Right kidney (tissue), 1 donor: ENCODE results near the gene RIPPLY1.
"Not testable (repeated sequence)": the region's sequence is repeated elsewhere in the genome, so short reads cannot be mapped to it uniquely, and the experiment has no call there.

ENCODE experiments used
- DNase-seq: peaks from one replicate; pipeline ENCODE4 v3.0.0-alpha.2; 2016

Gene RIPPLY1

DNA sequence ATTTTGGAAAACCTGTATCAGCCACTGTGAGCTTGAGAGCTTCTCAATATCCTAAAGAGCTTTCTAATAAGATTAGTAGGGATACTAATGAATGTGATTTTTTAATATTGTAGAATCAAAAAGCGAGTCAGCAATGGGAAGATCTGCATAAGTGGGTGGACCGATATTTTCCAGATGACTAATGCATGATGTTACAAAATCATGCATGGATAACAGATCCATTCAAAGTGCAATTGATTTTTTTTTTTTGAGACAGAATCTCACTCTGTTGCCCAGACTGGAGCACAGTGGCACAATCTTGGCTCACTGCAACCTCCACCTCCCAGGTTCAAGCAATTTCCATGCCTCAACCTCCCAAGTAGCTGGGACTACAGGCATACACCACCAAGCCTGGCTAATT is 9.7 kb upstream of the RIPPLY1 start:
- no peak for DNase-seq

DNA sequence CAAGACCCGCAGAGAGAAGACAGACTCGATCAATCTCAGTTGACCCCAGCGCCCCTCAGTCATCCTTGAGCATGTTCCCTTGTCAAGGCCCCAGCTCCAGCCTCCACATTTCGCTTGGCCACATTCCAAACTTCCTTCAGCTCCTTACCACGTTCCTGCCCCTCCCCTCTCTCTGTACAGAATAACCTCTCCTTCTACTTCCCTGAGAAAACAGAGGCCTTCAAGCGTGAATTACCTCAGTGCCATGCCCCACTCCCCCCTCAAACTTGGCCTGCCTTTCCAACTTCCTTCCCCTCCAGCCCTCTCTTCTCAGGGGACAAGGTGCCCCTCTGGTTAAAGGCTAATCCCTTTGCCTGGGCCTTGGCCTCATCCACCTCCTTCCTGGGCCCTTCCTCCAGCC is 3.2 kb upstream of the RIPPLY1 start:
- peak; percentile 41 for DNase-seq

DNA sequence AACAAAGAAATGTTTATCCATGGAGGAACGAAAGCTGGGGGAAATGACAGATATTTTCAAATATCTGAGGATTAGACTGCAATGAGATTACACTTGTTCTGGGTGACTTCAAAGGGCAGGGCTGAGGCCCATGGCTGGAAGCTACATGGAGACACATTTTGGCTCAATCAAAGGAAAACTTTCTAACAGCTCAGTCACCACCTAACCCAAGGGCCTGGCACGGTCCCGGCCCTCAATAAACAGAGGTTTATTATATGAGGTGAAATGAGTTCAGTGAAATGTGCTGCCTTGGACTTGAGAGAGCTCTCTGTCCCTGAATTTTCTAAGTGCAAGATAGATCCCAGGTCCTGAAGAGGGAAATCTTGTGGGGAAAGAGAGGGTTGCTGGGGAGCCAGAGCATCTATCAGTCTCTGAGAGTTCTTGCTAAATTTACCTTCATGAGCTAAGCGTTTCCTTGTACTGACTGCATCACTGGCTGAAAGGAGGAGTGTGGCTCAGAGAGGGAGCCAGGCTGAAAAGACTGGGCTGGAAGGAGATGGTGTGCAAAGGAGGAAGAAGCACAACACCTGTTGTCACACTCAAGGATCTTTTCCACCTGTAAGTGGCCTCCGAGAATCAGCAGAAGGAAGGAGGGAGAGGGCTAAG is 2.0 kb upstream of the RIPPLY1 start:
- no peak for DNase-seq

GRCh38 chrX:106903856-106904528 is 851 bp upstream of the RIPPLY1 start:
- DNase-seq = no peak

DNA sequence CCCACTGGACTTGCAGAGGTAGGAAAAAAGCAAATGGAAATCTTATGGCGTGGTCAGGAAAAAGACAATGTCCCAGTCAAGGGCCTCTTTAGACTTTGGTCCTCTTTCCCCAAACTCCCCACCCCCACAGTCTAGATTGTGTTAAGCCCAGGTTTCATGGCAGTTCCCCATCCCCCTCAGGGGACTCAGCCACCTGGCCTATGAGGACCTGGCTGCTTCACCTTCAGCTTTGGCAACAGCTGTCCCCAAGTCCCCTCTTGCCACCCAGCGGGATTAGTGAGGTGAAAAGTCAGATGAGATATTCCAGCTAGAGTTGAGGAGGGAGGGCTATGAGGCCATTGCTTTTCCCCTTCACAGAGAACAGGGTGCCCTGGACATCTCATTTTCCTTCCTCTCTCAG is 457 bp downstream of the RIPPLY1 start:
- DNase-seq = no peak

DNA sequence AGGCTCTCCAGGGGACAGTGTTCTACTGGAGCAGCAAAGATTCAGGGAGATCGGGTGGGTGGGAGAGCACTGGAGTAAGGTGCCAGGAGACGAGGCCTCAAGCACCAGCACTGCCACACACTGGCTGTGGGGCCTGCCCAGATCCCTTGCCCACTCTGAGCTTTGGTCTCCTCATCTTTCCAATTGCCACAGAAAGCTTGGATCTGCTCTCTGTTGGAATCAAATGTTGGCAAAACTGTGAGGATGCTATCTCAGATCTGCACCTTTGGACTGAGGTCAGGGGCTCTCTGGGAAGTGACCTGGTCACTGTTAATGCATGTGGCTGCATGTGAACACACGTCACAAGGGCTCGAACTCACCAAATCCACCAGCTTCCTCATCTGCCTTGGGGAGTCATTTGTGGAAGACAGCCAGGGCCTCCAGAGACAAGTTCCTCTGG is 1.3 kb downstream of the RIPPLY1 start:
- DNase-seq = no peak

GRCh38 chrX:106901341-106901740 is 1.8 kb downstream of the RIPPLY1 start:
- no peak for DNase-seq

GRCh38 chrX:106899841-106900240 is 3.3 kb downstream of the RIPPLY1 start:
- no peak for DNase-seq

GRCh38 chrX:106899276-106899675 is 3.9 kb downstream of the RIPPLY1 start:
- no peak for DNase-seq

- no peak for DNase-seq
These were observed 4.7 kb downstream of the RIPPLY1 start for GRCh38 chrX:106898462-106898861.

GRCh38 chrX:106897259-106897658 is 5.9 kb downstream of the RIPPLY1 start:
- DNase-seq = no peak

- DNase-seq = no peak
These were observed 8.1 kb downstream of the RIPPLY1 start for GRCh38 chrX:106894978-106895452.

GRCh38 chrX:106894392-106894909 is 8.7 kb downstream of the RIPPLY1 start:
- peak; percentile 31 for DNase-seq

DNA sequence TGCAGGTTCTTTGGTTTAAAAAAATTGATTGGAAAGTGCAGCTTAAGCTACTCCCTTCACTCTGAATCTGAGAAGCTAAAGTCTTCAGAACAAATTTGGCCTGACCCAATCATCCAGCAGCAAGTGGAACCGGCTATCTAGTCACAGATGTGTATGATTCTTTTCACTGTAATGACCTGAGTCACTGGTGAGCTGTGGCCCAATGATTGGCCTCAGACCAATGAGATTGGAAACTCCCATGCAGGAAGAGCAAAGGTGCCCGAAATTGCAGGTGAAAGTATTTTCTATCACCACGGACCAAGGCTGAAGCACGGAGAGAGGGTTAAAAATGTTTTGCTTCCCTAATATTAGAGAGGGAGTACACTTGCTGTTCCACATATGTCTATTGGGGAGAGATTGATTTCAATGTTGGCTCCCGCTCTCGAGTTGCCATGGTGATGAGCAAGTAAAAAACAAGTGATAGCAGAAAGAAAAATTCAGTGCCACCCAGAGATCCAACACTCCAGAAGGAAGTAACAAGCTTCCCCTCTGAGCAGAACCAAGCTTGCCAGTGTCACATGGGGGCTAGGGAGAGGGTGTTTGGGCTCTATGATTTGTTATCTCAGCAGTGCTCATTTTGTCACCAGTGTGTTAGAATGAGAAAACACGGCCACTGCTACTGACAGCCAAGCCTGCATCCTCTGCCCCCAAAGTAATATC is 11.2 kb downstream of the RIPPLY1 start:
- DNase-seq = no peak

DNA sequence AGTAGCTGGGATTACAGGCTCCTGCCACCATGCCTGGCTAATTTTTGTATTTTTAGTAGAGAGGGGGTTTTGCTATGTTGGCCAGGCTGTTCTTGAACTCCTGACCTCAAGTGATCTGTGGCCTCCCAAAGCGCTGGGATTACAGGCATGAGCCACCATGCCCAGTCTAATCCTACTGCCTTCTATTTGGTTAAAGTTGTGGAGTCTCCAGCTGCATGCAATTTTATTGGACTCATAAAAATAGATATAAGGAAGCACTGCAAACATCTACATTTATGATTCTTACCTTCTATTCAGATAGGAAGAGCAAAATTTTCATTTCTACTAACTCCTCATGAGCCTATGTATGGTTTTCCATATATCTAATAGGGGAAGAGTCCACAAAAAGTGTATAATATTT is 13.7 kb downstream of the RIPPLY1 start:
- no peak for DNase-seq

DNA sequence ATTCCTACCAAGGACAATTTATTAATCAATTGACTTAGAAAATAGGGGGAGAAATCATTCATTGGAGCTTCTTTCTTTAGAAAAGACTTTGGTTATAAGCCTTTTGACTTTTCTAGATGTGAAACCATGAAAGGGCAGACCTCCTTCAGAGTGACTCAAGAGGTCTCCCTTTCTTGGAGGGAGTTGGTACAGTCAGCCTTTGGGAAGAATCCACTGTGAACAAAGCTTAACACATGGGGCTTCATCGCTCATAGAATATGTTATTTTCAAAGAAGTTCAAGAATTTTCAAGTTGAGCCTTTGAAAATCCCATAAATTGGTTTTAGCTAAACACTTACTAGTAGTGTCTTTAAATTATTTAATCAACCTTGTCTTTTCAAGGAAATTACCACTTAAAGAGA is 28.0 kb downstream of the RIPPLY1 start:
- DNase-seq = no peak

DNA sequence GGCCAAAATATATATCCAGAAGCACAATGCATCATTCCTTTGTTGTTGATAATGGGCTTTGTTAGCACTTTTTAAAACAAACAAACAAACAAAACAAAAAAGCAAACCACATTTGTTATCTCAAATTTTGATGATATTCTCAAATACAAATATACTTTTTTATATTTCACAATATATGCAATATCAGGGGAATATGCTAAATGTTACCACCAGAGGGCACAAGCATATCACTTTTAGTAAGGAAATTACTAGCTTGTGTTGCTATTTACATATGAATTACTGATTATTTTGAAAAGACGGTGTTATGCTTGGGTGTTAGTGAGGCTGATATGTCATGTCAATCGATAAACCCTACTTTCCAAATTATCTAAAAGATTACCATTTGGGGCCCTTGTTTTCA is 29.1 kb downstream of the RIPPLY1 start:
- DNase-seq = no peak

DNA sequence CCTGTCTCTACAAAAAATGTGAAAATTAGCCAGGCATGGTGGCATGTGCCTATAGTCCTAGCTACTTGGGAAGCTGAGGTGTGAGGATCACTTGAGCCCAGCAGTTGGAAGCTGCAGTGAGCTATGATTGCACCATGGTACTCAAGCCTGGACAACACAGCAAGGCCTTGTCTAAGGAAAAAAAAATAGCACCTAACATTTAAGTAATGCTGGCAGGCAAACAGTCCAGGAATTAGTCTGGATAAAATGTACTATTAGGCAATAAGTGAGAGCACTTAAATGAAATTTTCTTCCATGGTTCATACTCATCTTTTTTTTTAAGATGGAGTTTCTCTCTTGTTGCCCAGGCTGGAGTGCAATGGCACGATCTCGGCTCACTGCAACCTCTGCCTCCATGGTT is 30.3 kb downstream of the RIPPLY1 start:
- DNase-seq = not testable (repeated sequence)

DNA sequence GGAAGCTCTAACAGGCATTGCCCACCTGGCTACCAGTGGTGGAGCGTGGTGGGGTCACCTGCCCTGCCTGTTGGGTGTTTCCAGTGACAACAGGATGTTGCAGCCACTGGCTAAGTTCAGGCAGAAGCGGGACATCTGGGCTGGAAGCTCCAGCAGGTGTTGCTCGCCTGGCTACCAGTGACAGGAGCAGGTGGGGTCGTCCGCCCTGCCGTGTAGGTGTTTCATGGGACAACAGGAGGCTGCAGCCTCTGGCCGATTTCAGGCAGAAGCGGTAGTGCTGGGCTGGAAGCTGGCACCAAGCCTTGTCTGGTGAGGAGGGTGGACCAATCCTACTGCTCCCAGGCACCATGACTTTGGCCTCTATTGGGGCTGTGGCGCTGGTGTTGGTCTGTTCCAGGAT is 39.4 kb downstream of the RIPPLY1 start:
- no peak for DNase-seq

- no peak for DNase-seq
These were observed 40.0 kb downstream of the RIPPLY1 start for GRCh38 chrX:106862972-106863688.
